ENCODE measurements around the gene CCDC92.

DNA sequence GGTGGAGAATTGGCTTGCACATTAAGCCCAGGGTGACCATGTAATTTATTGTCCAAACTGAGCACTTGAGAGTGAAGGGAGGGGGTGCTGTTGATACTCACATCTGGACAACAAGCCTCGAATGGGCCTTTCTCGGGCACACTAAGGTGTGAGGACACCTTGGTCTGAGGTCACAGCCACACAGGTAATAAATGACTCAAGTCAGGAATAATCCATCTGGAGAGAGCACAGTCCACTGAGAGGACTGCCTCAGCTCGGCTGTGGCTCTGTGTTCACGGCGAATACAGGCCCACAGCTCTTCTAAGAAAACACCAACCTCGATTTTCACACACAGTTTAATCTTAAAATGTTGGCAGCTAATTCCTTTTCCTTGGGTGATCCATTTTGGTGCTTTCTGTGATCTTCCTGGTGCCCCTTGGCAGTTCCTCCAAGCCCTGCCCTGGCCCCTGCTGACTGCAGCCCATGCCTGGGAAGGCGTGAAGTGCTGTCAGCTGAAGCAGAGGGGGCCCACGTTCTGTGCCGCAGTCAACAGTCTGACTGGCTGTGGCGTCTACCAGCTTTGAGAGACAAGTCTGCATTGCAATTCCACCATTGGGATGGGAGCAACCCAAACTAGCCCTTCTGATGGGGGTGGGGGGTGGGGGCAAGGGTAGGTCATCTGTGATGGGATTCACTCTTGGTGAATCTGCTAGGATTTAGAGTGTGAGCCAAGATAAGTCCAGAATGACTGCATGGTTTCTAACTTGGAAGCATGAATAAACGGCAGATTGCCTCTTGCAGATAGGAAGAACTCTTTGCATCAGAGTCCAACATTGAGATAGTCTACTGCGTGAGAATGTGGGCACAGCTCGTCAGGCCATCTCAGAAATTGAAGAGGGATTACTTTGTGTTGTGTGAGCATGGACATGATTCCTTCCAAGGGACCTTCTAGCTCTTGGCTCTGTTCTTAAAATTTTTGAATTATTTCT lies 43.1 kb upstream of the CCDC92 start:
- no peak for TF ChIP-seq EP300 (IDR thresholded peaks at IDR 0.05)
- TF ChIP-seq, protein P1, sequence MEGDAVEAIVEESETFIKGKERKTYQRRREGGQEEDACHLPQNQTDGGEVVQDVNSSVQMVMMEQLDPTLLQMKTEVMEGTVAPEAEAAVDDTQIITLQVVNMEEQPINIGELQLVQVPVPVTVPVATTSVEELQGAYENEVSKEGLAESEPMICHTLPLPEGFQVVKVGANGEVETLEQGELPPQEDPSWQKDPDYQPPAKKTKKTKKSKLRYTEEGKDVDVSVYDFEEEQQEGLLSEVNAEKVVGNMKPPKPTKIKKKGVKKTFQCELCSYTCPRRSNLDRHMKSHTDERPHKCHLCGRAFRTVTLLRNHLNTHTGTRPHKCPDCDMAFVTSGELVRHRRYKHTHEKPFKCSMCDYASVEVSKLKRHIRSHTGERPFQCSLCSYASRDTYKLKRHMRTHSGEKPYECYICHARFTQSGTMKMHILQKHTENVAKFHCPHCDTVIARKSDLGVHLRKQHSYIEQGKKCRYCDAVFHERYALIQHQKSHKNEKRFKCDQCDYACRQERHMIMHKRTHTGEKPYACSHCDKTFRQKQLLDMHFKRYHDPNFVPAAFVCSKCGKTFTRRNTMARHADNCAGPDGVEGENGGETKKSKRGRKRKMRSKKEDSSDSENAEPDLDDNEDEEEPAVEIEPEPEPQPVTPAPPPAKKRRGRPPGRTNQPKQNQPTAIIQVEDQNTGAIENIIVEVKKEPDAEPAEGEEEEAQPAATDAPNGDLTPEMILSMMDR (IDR thresholded peaks at IDR 0.05): no peak
